ENCODE measurements around the gene POLR2A. TPM values are rescaled to one million over a fixed set of nuclear protein-coding genes. Genes with fewer than 3 reads are reported as not detected.
"Not testable (repeated sequence)": the region's sequence is repeated elsewhere in the genome, so short reads cannot be mapped to it uniquely, and the experiment has no call there.

POLR2A gene
- total RNA-seq, 1 donor from 2014 or later: 208 TPM

DNA sequence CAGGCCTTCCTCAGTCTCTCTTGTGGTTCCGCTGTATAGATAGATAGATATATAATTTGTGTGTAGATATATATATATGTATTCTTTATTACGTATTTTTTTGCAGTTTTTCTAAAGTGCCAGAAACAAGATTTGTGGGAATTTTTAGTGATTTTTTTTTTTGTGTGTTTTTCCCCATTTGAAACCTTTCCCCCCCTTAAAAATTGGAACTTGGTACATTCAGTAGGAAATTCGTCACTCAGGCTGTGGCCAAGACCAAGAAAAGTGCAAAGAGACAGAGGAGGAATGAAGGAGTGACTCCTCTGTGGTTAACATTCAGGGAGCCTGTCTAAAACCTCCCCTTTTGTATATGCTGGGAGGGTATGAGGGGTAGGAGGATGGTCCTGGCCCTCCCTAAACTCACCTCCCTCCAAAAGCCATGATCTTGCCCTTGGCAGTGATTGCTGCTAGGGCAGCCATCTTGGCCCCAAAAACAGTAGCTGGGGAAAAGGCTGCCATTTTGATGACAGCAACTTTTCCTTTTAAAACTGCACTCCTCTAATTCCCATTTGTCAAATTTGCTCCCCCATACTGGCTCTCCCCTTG is 24.1 kb upstream of the POLR2A start:
- intact Hi-C loops (cut with micrococcal nuclease): loop anchor here (5.0 kb wide), 1 partner anchor 413 kb away; no protein-coding TSS in a partner anchor

GRCh38 chr17:7460850-7461660 is 23.1 kb upstream of the POLR2A start:
- intact Hi-C loops (cut with micrococcal nuclease): no loop called here

GRCh38 chr17:7462474-7463371 is 21.4 kb upstream of the POLR2A start:
- intact Hi-C loops (cut with micrococcal nuclease): no loop called here

GRCh38 chr17:7463372-7463846 is 20.8 kb upstream of the POLR2A start:
- intact Hi-C loops (cut with micrococcal nuclease): no loop called here

GRCh38 chr17:7464081-7464480 is 20.1 kb upstream of the POLR2A start:
- intact Hi-C loops (cut with micrococcal nuclease): no loop called here

- intact Hi-C loops (cut with micrococcal nuclease): no loop called here
Observed at GRCh38 chr17:7465597-7466275, 18.4 kb upstream of the POLR2A start.

DNA sequence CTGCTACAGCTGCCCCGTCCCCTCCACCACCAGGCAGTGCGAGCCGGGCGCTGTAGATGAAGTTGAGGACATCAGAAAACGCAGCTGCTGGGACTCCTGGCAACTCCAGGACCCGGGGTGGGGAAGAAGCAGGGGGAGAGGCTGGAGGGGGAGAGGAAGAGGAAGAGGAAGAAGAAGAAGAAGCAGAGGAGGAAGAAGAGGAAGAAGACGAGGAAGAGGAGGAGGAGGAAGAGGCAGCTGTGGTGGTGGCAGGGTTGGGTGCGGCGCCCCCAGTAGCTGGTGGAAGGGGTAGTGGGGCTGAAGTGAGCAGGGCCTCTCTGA is 17.9 kb upstream of the POLR2A start:
- intact Hi-C loops (cut with micrococcal nuclease): no loop called here

DNA sequence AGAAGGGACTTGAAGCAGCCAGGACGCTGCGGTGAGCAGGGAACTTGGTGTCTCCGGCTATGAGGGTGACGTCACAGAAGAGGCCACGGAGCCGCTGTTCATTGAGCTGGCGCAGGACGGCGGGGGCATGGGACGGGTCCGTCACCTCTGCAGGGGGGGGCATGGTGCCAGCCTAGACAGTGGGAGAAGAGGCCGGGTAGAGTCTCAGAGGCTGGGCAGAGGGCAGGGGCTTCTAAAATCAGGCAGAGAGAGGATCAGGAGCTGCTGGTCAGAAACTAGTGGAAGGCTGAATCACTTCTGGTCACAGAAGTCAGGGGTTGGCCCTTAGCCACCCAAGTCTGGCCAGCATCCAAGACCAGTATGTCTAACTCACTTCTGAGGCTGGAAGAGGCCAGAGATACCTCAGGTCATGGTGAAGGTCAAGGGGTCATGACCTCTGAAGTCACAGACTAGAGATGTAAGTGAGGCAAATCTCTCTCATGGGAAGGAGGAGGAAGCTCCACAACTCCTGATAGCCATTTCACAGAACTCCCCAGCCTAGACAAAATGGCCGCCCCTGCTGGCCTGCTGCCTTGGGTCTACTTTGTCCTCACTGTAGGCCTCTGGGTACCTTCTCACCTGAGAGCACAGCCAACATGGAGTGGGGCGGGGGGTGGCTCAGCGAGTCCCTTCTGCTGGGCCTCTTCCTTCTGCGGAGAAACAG is 17.4 kb upstream of the POLR2A start:
- intact Hi-C loops (cut with micrococcal nuclease): no loop called here

- intact Hi-C loops (cut with micrococcal nuclease): no loop called here
Observed at GRCh38 chr17:7467498-7467897, 16.7 kb upstream of the POLR2A start.

DNA sequence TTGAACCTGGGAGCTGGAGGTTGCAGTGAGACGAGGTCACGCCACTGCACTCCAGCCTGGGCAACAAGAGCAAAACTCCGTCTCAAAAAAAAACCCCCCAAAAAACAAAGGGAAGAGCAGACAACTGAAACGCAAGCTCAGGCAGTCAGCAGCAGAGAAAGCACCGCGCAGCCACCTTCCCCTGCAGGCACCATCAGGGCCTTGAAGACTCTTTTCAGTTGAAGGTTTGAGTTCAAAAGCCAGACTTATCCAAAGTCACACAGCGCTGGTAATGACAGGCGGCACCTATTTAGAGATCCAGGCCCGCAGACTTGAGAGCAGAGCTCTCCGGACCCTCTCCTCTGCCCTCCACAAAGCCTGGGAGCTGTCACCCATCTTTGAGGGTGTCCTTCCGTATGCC is 15.9 kb upstream of the POLR2A start:
- intact Hi-C loops (cut with micrococcal nuclease): no loop called here

GRCh38 chr17:7468804-7469389 is 15.3 kb upstream of the POLR2A start:
- intact Hi-C loops (cut with micrococcal nuclease): no loop called here

- intact Hi-C loops (cut with micrococcal nuclease): not testable (repeated sequence)
Observed at GRCh38 chr17:7469843-7470242, 14.3 kb upstream of the POLR2A start.

DNA sequence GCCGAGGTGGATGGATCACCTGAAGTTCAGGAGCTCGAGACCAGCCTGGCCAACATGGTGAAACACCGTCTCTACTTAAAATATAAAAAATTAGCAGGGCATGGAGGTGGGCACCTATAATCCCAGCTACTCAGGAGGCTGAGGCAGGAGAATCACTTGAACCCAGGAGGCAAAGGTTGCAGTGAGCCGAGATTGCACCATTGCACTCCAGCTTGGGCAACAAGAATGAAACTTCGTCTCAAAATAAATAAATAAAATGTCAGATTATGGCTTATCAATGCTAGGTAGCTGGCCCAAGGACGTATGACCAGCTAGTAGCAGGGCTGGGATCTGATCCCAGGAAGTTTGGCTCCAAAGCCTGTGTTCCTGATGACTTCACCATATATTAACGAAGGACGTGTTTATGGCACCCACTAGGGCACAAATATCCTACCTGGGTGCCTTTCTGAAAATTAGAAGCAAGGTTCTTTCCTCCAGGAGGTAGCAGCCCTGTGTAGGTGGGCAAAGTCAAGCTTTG is 13.7 kb upstream of the POLR2A start:
- intact Hi-C loops (cut with micrococcal nuclease): not testable (repeated sequence)

DNA sequence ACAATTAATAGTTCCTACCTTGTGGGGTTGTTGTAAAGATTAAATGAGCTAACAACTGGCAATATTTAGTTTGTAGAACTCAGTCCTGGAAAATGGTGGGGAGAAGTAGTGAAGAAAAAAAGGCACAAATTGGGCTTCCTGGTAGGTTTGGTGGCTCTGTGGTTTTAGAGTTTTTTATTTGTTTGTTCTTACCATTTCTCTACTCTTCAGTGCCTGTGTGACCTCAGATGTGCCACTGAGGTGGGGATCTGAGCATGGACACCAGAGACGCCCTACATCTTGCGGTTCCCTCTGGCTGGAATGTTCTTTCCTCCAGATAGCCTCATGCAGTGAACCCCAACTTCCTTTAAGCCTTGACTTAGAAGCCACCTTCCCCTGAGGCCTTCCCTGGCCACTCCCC is 12.4 kb upstream of the POLR2A start:
- intact Hi-C loops (cut with micrococcal nuclease): no loop called here

DNA sequence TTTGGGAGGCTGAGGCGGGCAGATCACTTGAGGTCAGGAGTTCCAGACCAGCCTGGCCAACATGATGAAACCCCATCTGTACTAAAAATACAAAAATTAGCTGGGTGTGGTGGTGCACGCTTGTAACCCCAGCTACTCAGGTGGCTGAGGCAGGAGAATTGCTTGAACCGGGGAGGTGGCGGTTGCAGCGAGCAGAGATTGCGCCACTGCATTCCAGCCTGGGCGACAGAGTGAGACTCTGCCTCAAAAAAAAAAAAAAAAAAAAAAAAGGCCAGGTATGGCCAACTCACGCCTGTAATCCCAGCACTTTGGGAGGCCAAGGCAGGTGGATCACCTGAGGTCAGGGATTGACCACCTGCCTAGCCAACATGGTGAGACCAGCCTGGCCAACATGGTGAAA is 9.4 kb upstream of the POLR2A start:
- intact Hi-C loops (cut with micrococcal nuclease): not testable (repeated sequence)

DNA sequence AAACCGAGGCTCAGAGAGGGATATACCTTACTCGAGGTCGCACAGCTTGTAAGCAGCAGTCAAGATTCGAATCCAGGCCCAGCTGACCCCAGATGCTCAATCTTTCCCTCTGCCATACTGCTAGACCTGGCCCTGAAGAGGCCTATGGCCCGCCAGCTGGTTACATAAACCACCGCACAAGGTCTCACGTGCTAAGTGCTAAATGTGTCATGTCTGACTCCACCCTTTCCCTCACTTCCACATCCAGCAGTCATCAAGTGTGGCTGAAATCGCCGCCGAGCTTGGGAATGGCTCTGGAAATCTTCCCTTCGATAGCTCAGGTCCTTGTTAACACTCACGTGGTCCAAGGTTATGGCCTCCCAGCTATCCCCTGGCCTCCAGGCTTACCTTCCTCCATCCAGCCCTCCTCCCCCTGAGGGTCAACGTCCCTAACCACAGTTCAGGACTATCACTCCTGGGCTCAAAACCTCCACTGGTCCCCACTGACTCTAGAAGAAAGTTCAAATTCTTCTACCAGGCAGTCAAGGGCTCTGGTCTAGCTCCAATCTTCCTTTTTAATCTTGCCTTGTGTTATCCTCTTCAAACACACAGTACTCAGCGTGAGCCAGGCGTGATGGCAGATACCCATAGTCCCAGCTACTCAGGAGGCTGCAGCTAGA is 8.3 kb upstream of the POLR2A start:
- intact Hi-C loops (cut with micrococcal nuclease): no loop called here

DNA sequence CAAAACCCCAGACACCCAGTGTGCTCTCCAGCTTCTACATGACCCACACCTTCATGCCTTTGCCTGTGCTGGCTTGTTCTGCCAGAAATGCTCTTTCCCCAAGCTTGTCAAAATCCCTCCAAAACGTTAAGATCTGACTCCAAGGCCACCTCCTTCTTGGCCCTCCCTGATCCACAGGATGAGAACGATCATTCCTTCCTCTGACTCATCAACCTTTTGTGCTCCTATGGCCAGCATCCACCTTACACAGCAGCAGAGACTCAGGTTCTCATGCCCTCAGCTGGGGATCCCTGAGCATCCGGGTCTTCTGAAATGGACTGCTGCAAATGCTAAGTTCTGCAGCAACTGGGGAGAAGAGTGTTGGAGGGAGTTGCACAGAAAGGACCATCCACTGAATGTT is 7.7 kb upstream of the POLR2A start:
- intact Hi-C loops (cut with micrococcal nuclease): no loop called here

- intact Hi-C loops (cut with micrococcal nuclease): no loop called here
Observed at GRCh38 chr17:7476951-7477350, 7.2 kb upstream of the POLR2A start.

DNA sequence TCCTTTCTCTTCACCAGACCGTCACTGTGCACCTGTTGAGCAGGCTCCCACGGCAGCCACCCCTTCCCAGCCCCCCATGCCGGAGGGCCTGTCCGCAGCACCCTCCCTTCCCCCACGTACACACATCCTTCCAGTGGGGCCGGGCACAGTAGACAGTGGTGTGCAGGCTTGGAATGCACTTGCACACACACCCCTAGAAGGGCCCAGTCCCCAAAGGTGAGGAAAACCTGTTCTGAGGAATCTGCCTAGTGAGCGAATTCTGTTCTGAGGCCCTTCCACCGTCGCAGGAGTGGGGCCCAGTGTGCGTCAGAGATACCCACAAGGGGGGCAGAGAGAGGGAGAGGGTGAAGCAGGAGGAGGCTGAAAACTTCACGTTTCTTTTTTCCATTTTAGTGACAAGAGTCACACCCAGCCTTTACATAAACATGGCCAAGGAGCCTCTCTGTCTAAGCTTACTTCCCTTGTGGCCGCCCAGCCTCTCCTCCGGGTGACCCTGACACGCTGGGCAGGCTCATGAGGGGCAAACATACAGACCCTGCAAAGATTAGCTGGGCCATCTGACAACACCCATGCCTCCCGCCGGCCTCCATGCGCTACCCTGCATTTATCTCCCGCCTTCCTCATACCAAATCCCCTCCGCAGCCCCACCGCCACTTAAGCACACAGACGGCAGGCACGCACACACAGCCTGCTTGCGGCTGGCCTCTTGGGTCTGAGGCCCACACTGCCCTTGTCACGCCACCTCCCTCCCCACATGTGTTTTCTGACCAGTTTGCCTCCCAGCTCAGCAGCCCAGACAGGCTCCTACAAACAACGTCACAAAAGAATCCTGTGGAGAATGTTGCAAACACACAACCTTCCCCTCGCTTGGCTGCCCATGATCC is 6.5 kb upstream of the POLR2A start:
- intact Hi-C loops (cut with micrococcal nuclease): no loop called here

Data from T-helper 1 cell treated with Interleukin-12 subunit alpha and Interleukin-12 subunit beta and Interleukin-4 antibody, amounts not matched to agents 30 ng/mL and 1 ng/mL, for 36 hours (primary cell).